HEK293T (cell line): ENCODE results near the gene DMD.

Source experiments
- BHLHE40 ChIP-seq: fragments of 450-650 bp; IDR thresholded peaks from 2 replicates; pipeline ENCODE4 v1.6.1; 2016; ENCODE audit warnings: mild to moderate bottlenecking, moderate library complexity, borderline replicate concordance
- CTBP1 ChIP-seq: fragments of 450-650 bp; IDR thresholded peaks from 2 replicates; pipeline ENCODE4 v1.6.1; 2016; ENCODE audit warnings: borderline replicate concordance
- ELF4 ChIP-seq: fragments of 450-650 bp; IDR thresholded peaks from 2 replicates; pipeline ENCODE4 v1.6.1; 2017; ENCODE audit warnings: antibody characterized with exemption
- FOXK2 ChIP-seq: fragments of 450-650 bp; IDR thresholded peaks from 2 replicates; pipeline ENCODE4 v1.6.1; 2016; ENCODE audit warnings: mild to moderate bottlenecking
- FOXM1 ChIP-seq: fragments of 450-650 bp; IDR thresholded peaks from 2 replicates; pipeline ENCODE4 v1.6.1; 2017; ENCODE audit warnings: mild to moderate bottlenecking, borderline replicate concordance
- HDGF ChIP-seq: fragments of 450-650 bp; IDR thresholded peaks from 2 replicates; pipeline ENCODE4 v1.6.1; 2017; ENCODE audit warnings: antibody characterized with exemption, borderline replicate concordance
- L3MBTL2 ChIP-seq: fragments of 450-650 bp; conservative IDR thresholded peaks from 2 replicates; pipeline ENCODE4 v1.6.1; 2016; ENCODE audit warnings: mild to moderate bottlenecking
- LEF1 ChIP-seq: fragments of 450-650 bp; IDR thresholded peaks from 2 replicates; pipeline ENCODE4 v1.6.1; 2017; ENCODE audit warnings: mild to moderate bottlenecking, borderline replicate concordance
- NFRKB ChIP-seq: fragments of 450-650 bp; IDR thresholded peaks from 2 replicates; pipeline ENCODE4 v1.6.1; 2016; ENCODE audit warnings: mild to moderate bottlenecking, moderate library complexity
- SP1 ChIP-seq: fragments of 450-650 bp; IDR thresholded peaks from 2 replicates; pipeline ENCODE4 v1.6.1; 2017
- SUZ12 ChIP-seq: fragments of 450-650 bp; IDR thresholded peaks from 2 replicates; pipeline ENCODE4 v1.6.1; 2016; ENCODE audit warnings: mild to moderate bottlenecking
- TARDBP ChIP-seq: fragments of 450-650 bp; IDR thresholded peaks from 2 replicates; pipeline ENCODE4 v1.6.1; 2016
- ZNF384 ChIP-seq: fragments of 450-650 bp; IDR thresholded peaks from 2 replicates; pipeline ENCODE4 v1.6.1; 2016
- TF ChIP-seq, protein P1 (sequence below): fragments of 450-650 bp; IDR thresholded peaks from 2 replicates; pipeline ENCODE4 v1.6.1; 2016

DNA sequence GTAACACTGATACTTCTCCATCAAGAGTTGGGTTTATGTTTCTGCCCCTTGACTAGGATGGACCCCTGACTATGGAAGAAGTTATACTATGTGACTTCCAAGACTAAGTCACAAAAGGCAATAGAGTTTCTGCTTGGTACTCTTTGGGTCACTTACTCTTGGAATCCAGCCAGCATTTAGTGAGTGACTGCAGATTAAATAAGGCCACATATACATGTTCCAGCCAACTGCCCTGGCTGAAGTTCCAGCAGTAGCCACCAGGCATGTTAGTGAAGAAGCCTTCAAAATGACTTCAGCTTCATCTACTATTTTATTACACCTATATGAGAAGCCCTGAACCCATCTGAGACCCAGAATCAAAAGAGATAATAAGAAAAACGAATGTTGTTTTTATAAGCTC lies 524.0 kb downstream of the DMD start:
- TF ChIP-seq SUZ12 (no peak), SP1 (no peak), CTBP1 (no peak), HDGF (no peak), NFRKB (no peak), FOXM1 (no peak), ZNF384 (no peak), LEF1 (no peak), BHLHE40 (no peak), TARDBP (no peak), L3MBTL2 (no peak), FOXK2 (no peak), ELF4 (no peak)
- TF ChIP-seq, protein P1, sequence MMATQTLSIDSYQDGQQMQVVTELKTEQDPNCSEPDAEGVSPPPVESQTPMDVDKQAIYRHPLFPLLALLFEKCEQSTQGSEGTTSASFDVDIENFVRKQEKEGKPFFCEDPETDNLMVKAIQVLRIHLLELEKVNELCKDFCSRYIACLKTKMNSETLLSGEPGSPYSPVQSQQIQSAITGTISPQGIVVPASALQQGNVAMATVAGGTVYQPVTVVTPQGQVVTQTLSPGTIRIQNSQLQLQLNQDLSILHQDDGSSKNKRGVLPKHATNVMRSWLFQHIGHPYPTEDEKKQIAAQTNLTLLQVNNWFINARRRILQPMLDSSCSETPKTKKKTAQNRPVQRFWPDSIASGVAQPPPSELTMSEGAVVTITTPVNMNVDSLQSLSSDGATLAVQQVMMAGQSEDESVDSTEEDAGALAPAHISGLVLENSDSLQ, result no peak
